GM21360 (cell line): ENCODE results near the gene FBLN7.
"Not testable (repeated sequence)": the region's sequence is repeated elsewhere in the genome, so short reads cannot be mapped to it uniquely, and the experiment has no call there.

Experiments
- ATAC-seq: cut with Tn5 transposase; IDR thresholded peaks from one replicate; pipeline ENCODE4 v1.9.1; 2021; ENCODE audit warnings: mild to moderate bottlenecking, moderate library complexity; ENCODE audit not compliant: unreplicated experiment

FBLN7 gene

GRCh38 chr2:112182581-112183034, 44.4 kb downstream of the FBLN7 start:
- ATAC-seq, result no peak

DNA sequence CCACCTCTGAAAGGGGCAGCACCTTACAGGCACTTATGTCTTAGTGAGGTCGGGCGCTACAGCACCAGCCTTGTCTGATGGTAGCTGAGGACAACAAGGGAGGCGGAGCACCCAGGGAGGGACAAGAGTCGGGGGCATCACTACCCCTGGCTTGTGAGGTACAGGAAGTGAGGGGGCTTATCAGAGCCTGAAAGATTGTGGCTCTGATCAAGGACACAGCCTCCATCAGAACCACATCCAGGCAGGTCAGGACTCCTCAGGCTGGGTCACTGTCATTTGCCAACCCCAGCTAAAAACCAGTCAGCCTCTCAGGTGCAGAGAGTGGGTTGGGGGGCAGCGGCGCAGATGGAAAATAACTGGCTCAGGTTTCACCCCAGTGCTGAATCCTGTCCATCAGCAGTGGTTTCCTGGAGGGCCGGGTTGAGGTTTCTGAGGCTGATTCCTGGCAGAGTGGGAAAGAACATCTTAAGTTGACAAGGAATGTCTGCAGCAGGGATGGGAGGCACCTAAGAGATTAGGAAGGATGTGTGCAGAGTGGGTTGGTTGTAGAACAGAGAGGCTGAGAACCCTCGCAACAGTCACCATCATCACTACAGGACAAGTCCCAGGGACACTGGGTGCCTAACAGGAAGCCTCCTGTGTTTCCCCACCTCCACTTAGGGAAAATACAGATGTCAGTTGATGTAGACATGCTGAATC, 45.3 kb downstream of the FBLN7 start:
- no peak for ATAC-seq

DNA sequence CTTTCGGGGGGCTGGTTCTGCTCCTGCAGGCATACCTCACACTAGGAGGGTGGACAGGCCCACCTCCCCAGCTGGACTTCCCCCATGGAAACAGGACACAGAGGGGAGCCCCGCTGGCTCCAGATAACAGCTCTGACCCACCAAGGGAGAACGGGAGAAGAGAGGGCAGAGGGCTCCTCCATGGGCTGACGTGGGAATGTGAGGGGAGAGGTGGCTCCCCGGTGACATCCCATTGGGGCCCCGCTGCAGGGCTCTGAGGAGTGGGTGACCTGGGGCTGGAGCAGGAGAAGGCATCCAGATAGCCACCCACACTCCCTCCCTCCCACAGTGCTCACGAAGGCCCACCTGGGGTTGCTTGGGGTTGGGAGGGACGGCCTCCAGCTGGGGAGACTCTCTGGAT, 45.9 kb downstream of the FBLN7 start:
- ATAC-seq, result no peak

DNA sequence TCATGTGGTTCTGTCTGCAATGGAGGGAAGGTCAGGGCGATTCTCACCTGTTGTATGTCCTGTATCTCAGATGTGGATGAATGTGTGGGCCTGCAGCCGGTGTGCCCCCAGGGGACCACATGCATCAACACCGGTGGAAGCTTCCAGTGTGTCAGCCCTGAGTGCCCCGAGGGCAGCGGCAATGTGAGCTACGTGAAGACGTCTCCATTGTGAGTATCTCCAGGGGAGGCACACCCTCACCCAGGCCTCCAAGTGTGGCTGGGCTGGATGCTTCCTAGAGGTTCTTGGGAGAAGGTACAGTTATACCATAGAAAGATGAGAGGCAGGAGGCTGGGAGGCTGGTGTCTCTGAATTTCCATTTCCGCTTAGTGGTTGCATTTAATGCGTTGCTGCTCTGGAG, 46.9 kb downstream of the FBLN7 start:
- ATAC-seq, result no peak

DNA sequence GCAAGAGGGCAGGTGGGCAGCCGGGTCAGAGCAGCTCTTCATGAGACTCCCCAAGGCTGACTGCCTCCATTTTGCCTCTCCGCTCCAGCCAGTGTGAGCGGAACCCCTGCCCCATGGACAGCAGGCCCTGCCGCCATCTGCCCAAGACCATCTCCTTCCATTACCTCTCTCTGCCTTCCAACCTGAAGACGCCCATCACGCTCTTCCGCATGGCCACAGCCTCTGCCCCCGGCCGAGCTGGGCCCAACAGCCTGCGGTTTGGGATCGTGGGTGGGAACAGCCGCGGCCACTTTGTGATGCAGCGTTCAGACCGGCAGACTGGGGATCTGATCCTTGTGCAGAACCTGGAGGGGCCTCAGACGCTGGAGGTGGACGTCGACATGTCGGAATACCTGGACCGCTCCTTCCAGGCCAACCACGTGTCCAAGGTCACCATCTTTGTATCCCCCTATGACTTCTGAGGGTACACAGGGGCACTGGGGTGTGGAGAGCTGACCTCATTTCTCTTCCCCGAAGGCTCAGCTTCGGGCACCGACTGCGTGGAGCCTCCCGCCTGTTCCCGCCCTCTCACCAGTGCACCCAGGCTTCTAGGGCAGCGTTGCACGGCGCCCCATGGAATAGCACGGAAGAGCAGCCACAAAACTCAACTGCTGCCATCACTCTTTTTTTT, 49.0 kb downstream of the FBLN7 start:
- ATAC-seq, result no peak

DNA sequence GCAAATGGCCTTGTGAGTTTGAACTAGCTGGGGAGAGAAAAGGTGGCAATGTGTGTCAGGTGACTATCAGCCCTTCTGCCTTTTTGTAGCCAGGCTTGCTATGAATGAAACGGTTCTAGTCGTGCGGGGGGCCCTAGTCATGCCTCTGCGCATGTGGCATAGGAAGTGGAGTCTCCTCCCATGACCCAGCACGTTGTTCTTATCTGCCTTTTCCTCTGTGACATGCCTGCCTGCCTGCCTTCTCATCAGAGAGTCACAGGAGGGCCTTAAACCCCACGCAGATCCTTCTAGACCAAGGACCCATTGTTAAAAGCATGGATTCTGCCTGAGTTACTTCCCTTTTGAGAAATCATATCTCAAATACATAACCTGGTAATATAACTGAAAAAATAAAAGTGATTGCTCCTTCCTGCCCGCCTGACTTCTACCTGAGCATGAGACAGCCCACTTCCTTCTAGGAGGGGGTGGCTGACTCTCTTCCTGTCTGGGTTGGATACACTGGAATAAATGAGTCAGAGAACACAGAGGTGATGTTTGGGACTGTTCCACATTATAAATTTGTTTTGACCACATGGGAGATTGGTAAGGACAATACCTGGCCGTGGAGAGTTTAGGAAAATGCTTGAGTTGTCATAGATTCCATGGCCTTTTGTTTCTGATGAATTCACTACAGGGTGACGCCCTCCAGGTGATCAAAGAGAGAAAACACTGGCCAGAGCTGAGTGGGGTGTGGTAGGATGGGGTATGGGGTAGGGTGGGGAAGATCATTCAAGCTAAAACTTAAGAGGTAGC, 49.8 kb downstream of the FBLN7 start:
- ATAC-seq, result no peak

- no peak for ATAC-seq
Observed at GRCh38 chr2:112189001-112189556, 50.9 kb downstream of the FBLN7 start.

GRCh38 chr2:112194028-112194427, 55.8 kb downstream of the FBLN7 start:
- ATAC-seq, result no peak

DNA sequence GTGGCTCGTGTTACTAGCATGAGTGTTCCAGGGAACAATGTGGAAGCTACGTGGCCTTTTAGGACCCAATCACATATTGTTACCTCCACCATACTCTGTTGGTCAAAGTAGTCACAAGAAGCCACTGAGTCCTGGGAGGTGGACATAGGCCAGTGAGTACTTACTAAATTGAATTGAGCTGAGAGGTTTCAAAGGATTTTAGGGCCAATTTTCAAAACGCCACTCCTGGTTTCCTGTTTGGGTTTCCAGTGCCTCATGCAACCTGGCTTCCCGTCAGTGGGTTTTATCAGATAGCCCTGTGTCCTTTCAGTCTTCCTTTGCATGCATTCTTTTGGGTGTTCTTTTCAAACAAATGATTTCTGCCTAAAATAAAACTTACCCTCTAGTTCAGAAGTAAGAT, 56.3 kb downstream of the FBLN7 start:
- ATAC-seq, result no peak

DNA sequence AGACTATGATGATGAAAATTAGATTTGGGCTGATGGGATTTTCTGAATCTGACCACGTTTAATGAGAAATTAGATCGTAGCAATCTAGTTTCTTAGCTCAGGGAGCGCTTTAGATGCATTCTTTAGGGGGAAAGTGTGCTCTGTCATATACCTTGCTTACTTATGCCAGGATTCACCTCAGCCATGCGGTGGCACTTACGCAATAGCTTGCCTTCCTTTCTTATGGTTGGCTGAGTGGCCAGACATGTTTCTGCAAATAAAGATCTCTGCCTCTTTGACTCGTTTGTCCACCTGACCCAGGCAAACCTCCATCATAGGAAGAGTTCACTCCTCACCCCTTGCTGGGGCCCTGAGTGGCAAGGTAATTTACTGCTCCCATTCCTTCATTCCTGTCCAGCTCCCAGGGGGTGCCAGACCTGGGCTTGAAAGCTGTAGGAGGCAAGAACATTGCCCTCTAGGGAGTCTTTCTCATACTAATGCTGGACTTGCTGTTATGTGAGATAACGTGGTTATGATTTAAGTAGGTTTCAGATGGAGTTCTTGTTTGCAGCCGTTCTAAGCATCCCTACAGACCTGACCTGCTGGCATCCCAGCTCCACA, 57.1 kb downstream of the FBLN7 start:
- no peak for ATAC-seq

DNA sequence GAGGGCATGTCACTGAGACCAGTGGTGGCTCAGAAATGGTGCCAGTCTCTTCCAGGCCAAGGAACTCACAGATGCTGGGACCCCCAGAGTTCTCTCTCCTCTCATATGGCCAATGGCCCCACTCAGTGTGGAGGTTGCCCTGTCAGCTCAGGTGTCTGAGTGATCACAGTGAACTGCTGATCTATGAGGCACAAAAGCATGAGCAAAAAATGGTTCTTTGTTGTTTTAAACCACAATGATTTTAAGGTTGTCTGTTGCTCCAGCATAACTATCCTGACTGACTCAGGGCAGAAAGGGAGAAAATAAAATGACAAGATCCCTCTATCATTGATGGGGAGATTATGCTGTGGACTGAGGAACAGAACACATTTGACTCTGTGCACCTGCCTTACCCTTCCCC, 57.8 kb downstream of the FBLN7 start:
- no peak for ATAC-seq

DNA sequence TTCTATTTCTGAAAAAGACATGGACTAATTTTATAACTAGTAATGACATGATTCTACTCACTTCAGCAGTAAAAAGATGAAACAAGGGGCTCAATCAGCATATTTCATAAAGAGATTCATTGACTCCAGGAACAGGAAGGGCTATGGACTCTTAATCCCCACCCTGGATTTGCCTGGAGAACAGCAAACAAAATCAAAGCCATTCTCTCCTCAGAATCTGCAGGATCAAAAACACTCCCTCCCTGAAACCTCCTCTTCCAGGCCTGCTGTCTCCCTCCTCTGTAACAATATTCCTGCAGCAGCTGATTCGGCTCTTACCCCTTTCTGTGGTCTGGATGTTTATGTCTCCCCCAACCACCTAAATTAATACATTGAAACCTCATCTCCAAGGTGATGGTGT, 59.7 kb downstream of the FBLN7 start:
- no peak for ATAC-seq

DNA sequence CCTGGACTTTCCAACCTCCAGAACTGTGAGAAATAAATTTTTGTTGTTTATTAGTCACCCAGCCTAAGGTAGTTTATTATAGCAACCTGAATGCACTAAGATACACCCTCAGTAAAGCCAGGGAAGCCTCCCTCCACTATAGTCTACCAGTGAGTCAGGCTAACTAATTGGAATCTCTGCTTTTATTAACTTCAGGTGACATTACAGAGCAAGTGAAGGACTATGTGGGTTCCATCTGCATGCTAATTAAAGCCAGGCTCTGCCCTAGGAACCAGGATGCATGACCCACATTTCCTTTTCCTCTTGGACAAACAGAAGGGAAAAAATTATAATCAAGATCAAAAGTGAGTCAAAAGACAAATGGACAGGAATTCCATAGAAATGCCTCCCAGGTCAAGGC, 60.6 kb downstream of the FBLN7 start:
- ATAC-seq, result no peak

DNA sequence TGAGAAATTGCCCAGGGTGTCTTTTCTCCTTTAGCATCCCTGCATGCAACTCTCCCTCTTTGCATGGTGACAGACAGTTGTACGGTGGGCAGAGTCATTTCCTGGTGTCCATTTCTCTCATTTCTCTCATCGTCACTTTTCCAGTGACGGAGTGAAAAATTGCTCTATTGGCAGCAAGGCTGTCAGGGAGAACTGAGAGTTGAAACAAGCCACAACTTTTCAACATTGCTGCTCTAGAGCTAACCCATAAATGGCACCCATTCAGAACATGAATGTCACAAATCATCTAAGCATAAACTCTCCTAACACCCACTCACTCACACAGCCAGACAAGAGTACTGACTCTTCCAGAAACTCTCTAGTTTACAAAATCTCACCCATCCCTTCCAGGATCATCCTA, 61.0 kb downstream of the FBLN7 start:
- peak; percentile 54 for ATAC-seq

GRCh38 chr2:112201696-112202430, 63.7 kb downstream of the FBLN7 start:
- ATAC-seq, result no peak

DNA sequence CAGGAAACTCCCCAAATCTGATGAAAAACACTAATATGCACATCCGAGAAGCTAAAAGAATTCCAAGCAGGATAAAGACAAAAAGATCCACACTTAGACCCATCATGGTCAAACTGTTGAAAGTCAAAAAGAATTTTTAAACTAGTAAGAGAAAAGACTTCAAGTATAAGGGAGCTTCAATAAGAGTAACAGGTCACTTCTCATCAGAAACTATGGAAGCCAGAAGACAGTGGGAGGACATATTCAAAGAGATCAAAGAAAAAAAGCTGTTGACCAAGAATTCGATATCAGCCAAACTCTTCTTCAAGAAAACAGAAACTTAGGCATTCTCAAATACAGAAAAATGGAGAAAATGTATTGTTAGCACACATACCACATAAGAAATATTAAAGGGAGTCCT, 66.2 kb downstream of the FBLN7 start:
- no peak for ATAC-seq

- not testable (repeated sequence) for ATAC-seq
Observed at GRCh38 chr2:112207905-112208304, 69.7 kb downstream of the FBLN7 start.

DNA sequence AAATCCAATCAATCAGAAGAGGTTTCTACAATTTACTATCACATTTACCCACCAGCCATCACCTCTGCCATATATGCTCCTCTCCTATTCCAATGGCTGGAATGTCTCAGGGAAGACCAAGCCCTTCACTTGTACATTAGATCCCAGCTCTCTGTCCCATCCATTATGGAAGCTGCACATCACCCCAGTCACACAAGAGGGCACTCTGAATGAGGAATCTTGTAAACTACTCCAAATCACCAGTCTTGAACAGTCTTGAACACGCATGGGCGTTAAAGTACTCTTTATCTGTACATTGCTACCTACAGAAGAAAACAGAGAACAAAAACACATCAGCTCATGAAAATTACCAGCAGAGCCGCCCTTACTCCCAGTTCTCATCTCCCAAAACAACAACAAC, 78.0 kb downstream of the FBLN7 start:
- no peak for ATAC-seq

DNA sequence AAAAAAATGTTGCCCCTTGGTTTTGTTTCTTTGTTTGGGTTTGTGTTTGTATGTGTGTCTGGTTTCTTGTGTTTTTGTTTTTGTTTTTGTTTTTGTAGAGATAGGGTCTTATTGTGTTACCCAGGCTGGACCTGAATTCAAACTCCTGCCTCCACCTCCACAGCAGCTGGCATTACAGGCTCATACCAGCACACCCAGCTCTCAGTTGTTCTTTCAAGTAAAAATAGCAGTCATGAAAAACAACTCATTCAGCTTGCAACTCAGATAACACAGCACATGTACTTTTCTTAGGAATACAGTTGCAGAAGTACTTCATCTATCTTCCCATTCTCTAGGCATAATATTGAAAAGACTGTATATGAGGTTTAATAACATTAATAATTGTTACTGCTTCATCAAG, 79.7 kb downstream of the FBLN7 start:
- no peak for ATAC-seq

- ATAC-seq, result no peak
Observed at GRCh38 chr2:112220186-112220585, 82.0 kb downstream of the FBLN7 start.

DNA sequence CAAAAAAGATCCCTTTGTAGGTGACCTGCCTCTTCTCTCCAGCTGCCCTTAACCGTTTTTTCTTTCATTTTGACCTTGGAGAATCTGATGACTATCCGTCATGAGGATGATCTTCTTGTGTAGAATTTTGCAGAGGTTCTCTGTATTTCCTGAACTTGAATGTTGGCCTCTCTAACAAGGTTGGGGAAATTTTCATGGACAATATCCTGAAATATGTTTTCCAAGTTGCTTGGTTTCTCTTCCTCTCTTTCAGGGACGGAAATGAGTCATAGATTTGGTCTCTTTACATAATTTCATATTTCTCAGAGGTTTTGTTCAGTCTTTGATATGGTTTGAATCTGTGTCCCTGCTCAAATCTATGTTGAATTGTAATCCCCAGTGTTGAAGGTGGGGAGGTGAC, 82.6 kb downstream of the FBLN7 start:
- ATAC-seq, result no peak
